HepG2 (cell line): ENCODE results near the gene MFSD2B. TPM values are rescaled to one million over a fixed set of nuclear protein-coding genes. Genes with fewer than 3 reads are reported as not detected.
A peak's percentile ranks its signal among the peaks of the same experiment; 100 is the strongest.

Source experiments
- ASH2L ChIP-seq: fragments of 300-600, 200-600 bp; sonication (generic); IDR thresholded peaks from 2 replicates; pipeline ENCODE4 v1.7.0; 2017; ENCODE audit warnings: low read depth, mild to moderate bottlenecking, moderate library complexity, mixed read lengths, low read length; ENCODE audit not compliant: insufficient read length
- GABPB1 ChIP-seq: IDR thresholded peaks from 2 replicates; pipeline ENCODE4 v1.6.1; 2016; ENCODE audit warnings: mild to moderate bottlenecking, missing genetic modification reagents, moderate library complexity, missing compliant biosample characterization
- GATAD1 ChIP-seq: IDR thresholded peaks from 2 replicates; pipeline ENCODE4 v1.6.1; 2016; ENCODE audit warnings: missing genetic modification reagents, missing compliant biosample characterization
- HMG20B ChIP-seq: conservative IDR thresholded peaks from 2 replicates; pipeline ENCODE4 v1.6.1; 2016; ENCODE audit warnings: missing genetic modification reagents, missing compliant biosample characterization
- RERE ChIP-seq: IDR thresholded peaks from 2 replicates; pipeline ENCODE4 v1.6.1; 2016; ENCODE audit warnings: low read depth, missing genetic modification reagents, missing compliant biosample characterization
- SP4 ChIP-seq: sonication (generic); formaldehyde crosslinking; IDR thresholded peaks from 2 replicates; pipeline ENCODE4 v1.8.1; 2023; ENCODE audit warnings: mild to moderate bottlenecking, missing genetic modification reagents
- THAP9 ChIP-seq: sonication (generic); formaldehyde crosslinking; IDR thresholded peaks from 2 replicates; pipeline ENCODE4; 2020; ENCODE audit warnings: missing genetic modification reagents, mild to moderate bottlenecking, borderline replicate concordance
- ZBTB42 ChIP-seq: sonication (generic); formaldehyde crosslinking; IDR thresholded peaks from 2 replicates; pipeline ENCODE4 v1.5.0; 2020; ENCODE audit warnings: mild to moderate bottlenecking, missing genetic modification reagents
- ZC3H4 ChIP-seq: sonication (generic); formaldehyde crosslinking; IDR thresholded peaks from 2 replicates; pipeline ENCODE4 v1.4.0; 2020; ENCODE audit warnings: missing genetic modification reagents, borderline replicate concordance
- ZNF234 ChIP-seq: sonication (generic); formaldehyde crosslinking; conservative IDR thresholded peaks from 2 replicates; pipeline ENCODE4 v1.5.1; 2020; ENCODE audit warnings: mild to moderate bottlenecking, missing genetic modification reagents
- ZNF766 ChIP-seq: sonication (generic); formaldehyde crosslinking; IDR thresholded peaks from 2 replicates; pipeline ENCODE4 v1.5.0; 2020; ENCODE audit warnings: missing genetic modification reagents, borderline replicate concordance
- ZNF83 ChIP-seq: sonication (generic); formaldehyde crosslinking; IDR thresholded peaks from 2 replicates; pipeline ENCODE4 v1.4.0; 2020; ENCODE audit warnings: missing genetic modification reagents, mild to moderate bottlenecking, borderline replicate concordance
- polyA plus RNA-seq, 8 experiments: library from polyadenylated mRNA; depleted of rRNA in 3 of 8; stranded (reverse) in 7 of 8; unstranded in 1 of 8; fragments of >200 nt; fragmentation: Illumina TruSeq in 4 of 8; extraction: Trizol in 4 of 8; gene quantifications; 2 replicates each; pipeline versions ENCODE4 v1.2.1 to v1.2.3, GENCODE V29; 2011 to 2016; ENCODE audit warnings: low read depth in 4 of 8, missing spikeins in 1 of 8, mixed read lengths in 1 of 8; ENCODE audit not compliant: insufficient read depth in 1 of 8
- total RNA-seq, 5 experiments: library from RNA; depleted of rRNA; stranded (reverse); fragments of >200 nt; fragmentation: Illumina TruSeq; extraction: Trizol; gene quantifications; 2 replicates each; pipeline ENCODE4 v1.2.3, GENCODE V29; 2016; ENCODE audit warnings: low read depth in 1 of 5
- TF ChIP-seq, protein P1 (sequence below): sonication (generic); formaldehyde crosslinking; IDR thresholded peaks from 2 replicates; pipeline ENCODE4 v1.8.1; 2022; ENCODE audit warnings: mild to moderate bottlenecking, missing genetic modification reagents
- TF ChIP-seq, protein P2 (sequence below): sonication (generic); formaldehyde crosslinking; IDR thresholded peaks from 2 replicates; pipeline ENCODE4 v1.4.0; 2020; ENCODE audit warnings: mild to moderate bottlenecking, missing genetic modification reagents

MFSD2B gene
- total and polyA plus RNA-seq, 2 of the 13 experiments (the other 11 are each of a cell fraction or from before 2014, with no cell fraction given): 0.21 to 0.93 TPM

- TF ChIP-seq, protein P1, sequence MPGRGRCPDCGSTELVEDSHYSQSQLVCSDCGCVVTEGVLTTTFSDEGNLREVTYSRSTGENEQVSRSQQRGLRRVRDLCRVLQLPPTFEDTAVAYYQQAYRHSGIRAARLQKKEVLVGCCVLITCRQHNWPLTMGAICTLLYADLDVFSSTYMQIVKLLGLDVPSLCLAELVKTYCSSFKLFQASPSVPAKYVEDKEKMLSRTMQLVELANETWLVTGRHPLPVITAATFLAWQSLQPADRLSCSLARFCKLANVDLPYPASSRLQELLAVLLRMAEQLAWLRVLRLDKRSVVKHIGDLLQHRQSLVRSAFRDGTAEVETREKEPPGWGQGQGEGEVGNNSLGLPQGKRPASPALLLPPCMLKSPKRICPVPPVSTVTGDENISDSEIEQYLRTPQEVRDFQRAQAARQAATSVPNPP (CRISPR knock-in tag): 0 out of 2 replicates have a peak, but pooled peaks have one; percentile 34
- TF ChIP-seq ASH2L (peak; percentile 79), ZBTB42 (CRISPR knock-in tag) (no peak), ZNF234 (CRISPR knock-in tag) (no peak), HMG20B (CRISPR knock-in tag) (peak; percentile 19; the same call in 1 of the 2 replicates), SP4 (CRISPR knock-in tag) (peak; percentile 93), GABPB1 (CRISPR knock-in tag) (peak; percentile 95), ZC3H4 (CRISPR knock-in tag) (no peak), THAP9 (CRISPR knock-in tag) (peak; percentile 74; the same call in 1 of the 2 replicates), GATAD1 (CRISPR knock-in tag) (peak; percentile 85), ZNF83 (CRISPR knock-in tag) (peak; percentile 68; the same call in 1 of the 2 replicates), ZNF766 (CRISPR knock-in tag) (peak; percentile 72; the same call in 1 of the 2 replicates), RERE (CRISPR knock-in tag) (0 out of 2 replicates have a peak, but pooled peaks have one; percentile 23)
- TF ChIP-seq, protein P2, sequence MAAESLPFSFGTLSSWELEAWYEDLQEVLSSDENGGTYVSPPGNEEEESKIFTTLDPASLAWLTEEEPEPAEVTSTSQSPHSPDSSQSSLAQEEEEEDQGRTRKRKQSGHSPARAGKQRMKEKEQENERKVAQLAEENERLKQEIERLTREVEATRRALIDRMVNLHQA (CRISPR knock-in tag): no peak
These were observed 37.2 kb downstream of the MFSD2B start, which contains the start of gene WDCP (continued) for GRCh38 chr2:24046930-24047702.
